Right lobe of liver (tissue), 6 donors: Measurements from ENCODE around the gene PXDN. TPM values are rescaled to one million over a fixed set of nuclear protein-coding genes. Genes with fewer than 3 reads are reported as not detected.
"Not testable (repeated sequence)": the region's sequence is repeated elsewhere in the genome, so short reads cannot be mapped to it uniquely, and the experiment has no call there.

Source experiments
- ATAC-seq, 4 donors: fragments of 200-7000 bp; cut with Tn5 transposase; one replicate each; pipeline ENCODE4 v1.9.1; 2020; ENCODE audit warnings: mild to moderate bottlenecking in 4 of 4, moderate library complexity in 4 of 4
- DNase-seq, 3 donors: peaks; one replicate each; pipeline ENCODE4 v3.0.0-alpha.2; 2020
- H3K27ac ChIP-seq, 3 donors: fragments of 200-600 bp; one replicate each; pipeline ENCODE4 v1.8.0; 2022
- H3K27me3 ChIP-seq, 2 donors: fragments of 200-600 bp; one replicate each; pipeline ENCODE4 v1.8.0; 2022
- H3K36me3 ChIP-seq, 4 donors: fragments of 200-600 bp; sonication (generic) in 1 of 4; one replicate each; pipeline versions ENCODE4 v1.5.1 to v1.8.0; 2017 to 2022; ENCODE audit warnings: control low read depth in 1 of 4
- H3K4me1 ChIP-seq, 4 donors: fragments of 200-600 bp; sonication (generic) in 1 of 4; one replicate each; pipeline versions ENCODE4 v1.5.1 to v1.8.0; 2017 to 2022; ENCODE audit warnings: control low read depth in 1 of 4
- H3K4me3 ChIP-seq, 3 donors: fragments of 200-600 bp; one replicate each; pipeline ENCODE4 v1.8.0; 2022
- H3K9me3 ChIP-seq, 4 donors: fragments of 200-600 bp; sonication (generic) in 1 of 4; one replicate each; pipeline versions ENCODE4 v1.5.1 to v1.8.0; 2017 to 2022; ENCODE audit warnings: control low read depth in 1 of 4
- POLR2A ChIP-seq: fragments of 450-650 bp; IDR thresholded peaks from one replicate; pipeline ENCODE4 v1.6.1; 2017; ENCODE audit warnings: antibody characterized with exemption, mild to moderate bottlenecking
- WGBS: methylation state at CpG from one replicate; pipeline ENCODE4 v1.1.6; 2018; ENCODE audit warnings: low coverage, low lambda C conversion rate; ENCODE audit not compliant: insufficient coverage; ENCODE audit errors: missing lambda C conversion rate; 5-methylcytosine and 5-hydroxymethylcytosine counted together
- intact Hi-C, 2 donors: fragments of 100-400 bp; cut with DNase I; formaldehyde crosslinking; loops; one replicate each; pipeline versions ENCODE4 v1.11.2 to v1.14.1; 2022
- total RNA-seq, 6 experiments: library from RNA; depleted of rRNA in 2 of 6; stranded (reverse); fragments of >200 nt in 2 of 6; fragmentation: NEBNext Ultra II Directional in 3 of 6; extraction: Animal tissue kit (Norgen Biotek cat#: 25700) in 3 of 6; gene quantifications; one replicate each; pipeline versions ENCODE4 v1.1.0 to v1.2.4, GENCODE V29; 2016 to 2023
- TF ChIP-seq, protein P1 (sequence below), 4 donors: fragments of 200-600 bp in 3 of 4; fragments of 450-650 bp in 1 of 4; IDR thresholded peaks; one replicate each; pipeline versions ENCODE4 v1.5.1 to v1.8.0; 2016 to 2022; ENCODE audit warnings: antibody characterized with exemption in 4 of 4, mild to moderate bottlenecking in 2 of 4
- donor health status: DM: no; HTN: yes; CAD: no.
- donor health status: DM: no; HTN: no; CAD: no.
- donor health status: DM: no; HTN: no; CAD: no.
- donor health status: DM: no; HTN: yes; CAD: no.
- donor health status: DM: no; HTN: yes; CAD: no.

The PXDN gene
- total RNA-seq, 6 experiments from 2014 or later = 5.5 to 21.0 (median 11.4) TPM

DNA sequence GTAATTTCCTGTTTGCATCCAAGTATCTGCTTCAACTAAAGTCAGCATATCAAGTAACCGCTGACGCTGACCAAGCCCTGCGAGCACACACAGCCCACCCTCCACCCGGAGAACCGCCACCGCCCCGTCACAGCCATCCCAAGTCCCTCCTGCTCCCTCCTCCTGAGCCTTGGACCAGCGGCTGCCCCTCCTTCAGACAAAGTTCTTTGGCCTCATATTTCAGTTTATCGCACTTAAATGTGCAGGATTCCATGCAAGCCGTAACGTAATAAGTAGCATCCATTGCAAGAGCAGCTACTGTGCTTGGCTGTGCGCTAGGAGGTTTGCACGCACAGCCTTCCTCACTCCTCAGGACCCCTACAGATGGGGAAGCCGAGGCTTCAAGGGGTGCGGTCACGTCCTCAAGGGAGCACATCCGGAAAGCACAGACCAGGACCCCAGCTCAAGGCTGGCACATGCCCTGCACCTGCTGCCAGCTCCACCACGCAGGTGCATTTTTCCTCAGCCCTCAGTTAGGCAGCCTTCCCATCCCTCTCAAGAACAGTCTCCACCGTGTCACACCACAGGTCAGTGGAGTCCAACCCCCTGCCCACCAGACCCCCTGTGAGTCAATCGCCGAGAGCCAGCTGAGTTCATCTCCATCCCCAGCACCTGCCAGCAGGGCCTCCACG, 17.1 kb downstream of the PXDN start:
- peak overlapping the region in 1 of 3 donors; percentile 38 for H3K27ac ChIP-seq
- no peaks in the 10 kb centered on the region for H3K9me3 ChIP-seq
- intact Hi-C loops = no loop called here
- no peaks in the 10 kb centered on the region for H3K4me1 ChIP-seq
- TF ChIP-seq POLR2A = no peak
- TF ChIP-seq, protein P1, sequence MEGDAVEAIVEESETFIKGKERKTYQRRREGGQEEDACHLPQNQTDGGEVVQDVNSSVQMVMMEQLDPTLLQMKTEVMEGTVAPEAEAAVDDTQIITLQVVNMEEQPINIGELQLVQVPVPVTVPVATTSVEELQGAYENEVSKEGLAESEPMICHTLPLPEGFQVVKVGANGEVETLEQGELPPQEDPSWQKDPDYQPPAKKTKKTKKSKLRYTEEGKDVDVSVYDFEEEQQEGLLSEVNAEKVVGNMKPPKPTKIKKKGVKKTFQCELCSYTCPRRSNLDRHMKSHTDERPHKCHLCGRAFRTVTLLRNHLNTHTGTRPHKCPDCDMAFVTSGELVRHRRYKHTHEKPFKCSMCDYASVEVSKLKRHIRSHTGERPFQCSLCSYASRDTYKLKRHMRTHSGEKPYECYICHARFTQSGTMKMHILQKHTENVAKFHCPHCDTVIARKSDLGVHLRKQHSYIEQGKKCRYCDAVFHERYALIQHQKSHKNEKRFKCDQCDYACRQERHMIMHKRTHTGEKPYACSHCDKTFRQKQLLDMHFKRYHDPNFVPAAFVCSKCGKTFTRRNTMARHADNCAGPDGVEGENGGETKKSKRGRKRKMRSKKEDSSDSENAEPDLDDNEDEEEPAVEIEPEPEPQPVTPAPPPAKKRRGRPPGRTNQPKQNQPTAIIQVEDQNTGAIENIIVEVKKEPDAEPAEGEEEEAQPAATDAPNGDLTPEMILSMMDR (IDR thresholded peaks at IDR 0.05) = no peak
- WGBS = 53% methylated on average over 16 of the region's 22 CpGs
- H3K27me3 ChIP-seq = no peaks in the 10 kb centered on the region
- no peaks in the 10 kb centered on the region for H3K36me3 ChIP-seq
- ATAC-seq (peak; percentile 57 to 70 (median 64)), DNase-seq (peak in 1 of 3 donors; percentile 44)
- H3K4me3 ChIP-seq = no peak overlapping the region

DNA sequence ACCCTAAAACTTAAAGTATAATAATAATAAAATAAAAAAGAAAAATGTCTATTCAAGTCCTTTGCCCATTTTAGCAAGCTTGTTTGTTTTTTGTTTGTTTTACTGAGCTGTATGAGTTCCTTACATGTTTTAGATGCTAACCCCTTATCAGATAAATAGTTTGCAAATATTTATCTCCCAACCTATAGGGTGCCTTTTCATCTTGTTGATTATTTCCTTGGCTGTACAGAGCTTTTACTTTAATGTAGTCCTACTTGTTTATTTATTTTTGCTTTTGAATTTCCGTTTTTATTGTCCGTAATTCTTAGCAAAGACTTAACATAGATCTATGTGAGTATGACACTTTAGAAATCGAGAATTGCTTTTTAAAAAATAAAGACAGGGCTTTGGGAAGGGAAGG, 17.8 kb downstream of the PXDN start:
- Histone ChIP-seq H3K27me3 (no peaks in the 10 kb centered on the region), H3K27ac (peak overlapping the region in 2 of 3 donors; percentile 13 to 38), H3K4me1 (no peaks in the 10 kb centered on the region), H3K36me3 (no peaks in the 10 kb centered on the region), H3K9me3 (no peaks in the 10 kb centered on the region), H3K4me3 (no peak overlapping the region)
- no peak for ATAC-seq
- DNase-seq = no peak
- 25% methylated on average over 3 of the region's 3 CpGs for WGBS
- intact Hi-C loops = no loop called here
- TF ChIP-seq, protein P1 (IDR thresholded peaks at IDR 0.05) = no peak
- no peak for TF ChIP-seq POLR2A

DNA sequence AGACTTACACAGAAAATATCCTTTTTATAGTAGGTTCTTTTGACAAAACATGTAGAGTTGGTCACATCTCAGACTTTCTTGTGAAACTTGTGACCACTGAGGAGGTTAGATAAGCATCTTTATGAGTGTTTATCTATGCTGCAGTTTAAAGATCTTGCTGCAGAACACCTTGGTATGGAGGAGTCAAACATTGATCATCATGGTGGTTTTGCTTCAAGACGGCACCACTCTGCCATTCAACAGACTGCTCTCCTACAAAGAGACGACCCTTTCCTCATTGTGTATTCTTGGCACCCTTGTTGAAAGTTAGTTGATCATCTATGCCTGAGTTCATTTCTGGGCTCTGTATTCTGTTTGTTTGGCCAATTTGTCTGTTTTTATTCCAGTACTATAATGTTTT, 20.0 kb downstream of the PXDN start:
- H3K4me3 ChIP-seq, H3K27me3 ChIP-seq, H3K36me3 ChIP-seq, H3K27ac ChIP-seq, ATAC-seq, DNase-seq, H3K9me3 ChIP-seq, H3K4me1 ChIP-seq, intact Hi-C loops: not testable (repeated sequence)
- 60% methylated on average over 2 of the region's 2 CpGs for WGBS

DNA sequence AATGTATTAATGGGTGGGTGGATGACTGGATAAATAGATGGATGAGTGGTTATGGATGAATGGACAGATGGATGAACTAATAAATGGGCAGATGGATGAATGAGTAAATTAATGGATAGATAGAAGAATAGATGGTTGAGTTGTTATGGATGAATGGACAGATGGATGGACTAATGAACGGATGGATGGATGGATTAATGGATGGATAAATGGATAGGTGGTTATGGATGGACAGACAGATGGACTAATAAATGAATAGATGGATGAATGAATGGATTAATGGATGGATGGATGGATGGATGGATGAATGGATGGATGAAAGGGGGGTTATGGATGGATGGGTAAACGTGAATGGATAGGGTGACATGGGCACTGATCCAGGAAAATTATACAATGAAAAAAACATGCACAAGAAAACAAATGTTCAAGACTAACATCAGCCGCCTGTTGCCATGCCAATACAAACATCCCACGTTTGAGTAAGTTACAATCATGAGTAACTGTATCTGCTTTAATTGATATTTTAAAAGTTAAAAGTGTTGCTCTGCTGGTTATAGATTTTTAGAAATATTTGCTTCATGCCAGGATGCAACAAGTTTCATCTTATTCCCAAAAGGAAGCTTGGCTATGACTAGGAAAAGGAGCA, 20.8 kb downstream of the PXDN start:
- no peak for ATAC-seq
- no peak for TF ChIP-seq POLR2A
- TF ChIP-seq, protein P1 (IDR thresholded peaks at IDR 0.05) = no peak
- no peak for DNase-seq
- WGBS = 30% methylated on average over 4 of the region's 4 CpGs
- H3K4me1 ChIP-seq = no peaks in the 10 kb centered on the region
- H3K9me3 ChIP-seq = no peaks in the 10 kb centered on the region
- no peaks in the 10 kb centered on the region for H3K27me3 ChIP-seq
- intact Hi-C loops = no loop called here
- no peak overlapping the region for H3K27ac ChIP-seq
- no peak overlapping the region for H3K4me3 ChIP-seq
- H3K36me3 ChIP-seq = no peaks in the 10 kb centered on the region

DNA sequence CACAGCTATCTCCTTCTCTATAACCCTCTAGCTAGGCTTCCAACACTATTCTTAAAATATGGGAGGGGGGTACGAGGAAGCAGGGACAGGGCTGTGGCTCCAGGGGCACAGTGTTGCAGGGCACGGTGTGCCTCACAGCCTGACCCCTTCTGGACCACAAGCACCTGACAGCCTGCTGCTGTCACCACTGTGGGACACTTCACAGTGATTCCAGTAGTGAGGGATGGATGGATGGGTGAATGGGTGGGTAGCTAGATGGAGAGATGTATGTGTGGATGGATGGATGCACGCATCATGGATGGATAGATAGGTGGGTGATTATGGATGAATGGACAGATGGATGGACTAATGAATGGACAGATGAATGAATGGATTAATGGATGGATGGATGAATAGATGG, 21.6 kb downstream of the PXDN start:
- H3K4me1 ChIP-seq = no peaks in the 10 kb centered on the region
- intact Hi-C loops = no loop called here
- TF ChIP-seq POLR2A = no peak
- TF ChIP-seq, protein P1 (IDR thresholded peaks at IDR 0.05) = no peak
- H3K27ac ChIP-seq = peak overlapping the region in 1 of 3 donors; percentile 72
- DNase-seq (peak in 1 of 3 donors; percentile 9), ATAC-seq (no peak)
- H3K9me3 ChIP-seq = no peaks in the 10 kb centered on the region
- 44% methylated on average over 3 of the region's 3 CpGs for WGBS
- H3K27me3 ChIP-seq = no peaks in the 10 kb centered on the region
- no peak overlapping the region for H3K4me3 ChIP-seq
- H3K36me3 ChIP-seq = no peaks in the 10 kb centered on the region
